Measurements from ENCODE around the gene RBMS2. TPM values are rescaled to one million over a fixed set of nuclear protein-coding genes. Genes with fewer than 3 reads are reported as not detected.

The RBMS2 gene
- total RNA-seq, 2 experiments from 2014 or later = 4.8 to 5.5 TPM

DNA sequence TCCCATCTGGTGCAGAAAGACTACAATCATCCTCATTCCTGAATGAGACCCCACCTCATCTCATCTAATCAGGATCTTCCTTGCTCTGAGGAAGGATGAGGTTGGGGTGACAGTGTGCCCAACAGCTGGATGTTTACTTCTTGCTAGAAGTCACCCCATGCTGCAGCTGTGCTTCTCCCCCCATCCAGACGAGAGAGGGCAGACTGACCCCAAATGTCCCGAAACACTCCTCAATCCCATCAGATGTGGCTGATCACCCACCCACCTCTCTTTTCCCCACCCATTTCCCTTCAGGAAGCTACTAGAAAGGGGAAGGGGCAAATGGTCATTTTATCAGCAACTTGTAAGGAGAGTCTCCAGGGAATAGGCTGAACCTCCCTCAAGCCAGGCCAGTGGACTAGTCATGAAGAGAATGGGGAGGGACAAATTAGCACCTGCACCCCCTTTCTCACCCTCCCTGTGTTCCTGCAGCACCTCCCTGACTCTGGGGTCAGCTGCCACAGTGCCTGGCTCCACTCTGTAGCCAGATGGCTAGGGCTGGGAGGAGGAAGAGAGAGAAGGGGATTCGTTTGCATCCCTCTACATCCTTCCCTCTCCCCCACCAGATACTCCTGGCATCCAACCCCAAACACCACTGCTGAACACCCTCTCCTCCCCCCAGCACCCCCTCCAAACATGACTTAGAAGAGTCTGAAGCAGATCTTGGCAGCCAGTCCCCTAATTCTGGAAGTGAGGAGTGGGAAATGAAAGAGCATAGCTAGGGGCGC lies 111.3 kb downstream of the RBMS2 start:
- no peaks in the 10 kb centered on the region for H3K9me3 Mint-ChIP-seq (ENCODE audit: insufficient read depth)
- peak overlapping the region; percentile 48 for H3K27ac Mint-ChIP-seq
- POLR2A ChIA-PET = interaction anchor here (0.7 to 1.5 kb wide), 2 partner anchors 10 to 112 kb away, joined by 3 to 5 read pairs; partner anchors contain the start of gene RBMS2
- H3K4me1 Mint-ChIP-seq (ENCODE audit: low read depth) = peaks cover 71% of the 10 kb centered on the region
- DNase-seq (no peak), ATAC-seq (no peak)
- H3K4me3 Mint-ChIP-seq = peak overlapping the region; percentile 88
- H3K36me3 Mint-ChIP-seq (ENCODE audit: low read depth) = peaks cover 27% of the 10 kb centered on the region
- H3K27me3 Mint-ChIP-seq (ENCODE audit: low read depth) = no peaks in the 10 kb centered on the region
- CTCF ChIA-PET = interaction anchor here (1.1 to 4.0 kb wide), 5 partner anchors 13 to 610 kb away, joined by 3 to 50 read pairs (median 7); partner anchors contain the start of genes ATP5F1B and SMARCC2

- Mint-ChIP-seq H3K36me3 (ENCODE audit: low read depth) (peaks cover 30% of the 10 kb centered on the region), H3K4me1 (ENCODE audit: low read depth) (peaks cover 69% of the 10 kb centered on the region), H3K27me3 (ENCODE audit: low read depth) (no peaks in the 10 kb centered on the region), H3K4me3 (peak overlapping the region; percentile 88), H3K9me3 (ENCODE audit: insufficient read depth) (no peaks in the 10 kb centered on the region), H3K27ac (peak overlapping the region; percentile 82)
- ATAC-seq = no peak
- no peak for DNase-seq
- ChIA-PET POLR2A (interaction anchor here (0.5 to 3.7 kb wide), 6 partner anchors 10 to 274 kb away, joined by 3 to 49 read pairs (median 4); partner anchors contain the start of genes ATP5F1B, NACA, PTGES3 and STAT2), CTCF (interaction anchor here (1.0 to 4.0 kb wide), 8 partner anchors 9 to 609 kb away, joined by 3 to 50 read pairs (median 5); partner anchors contain the start of genes ATP5F1B and SMARCC2)
These were observed 112.0 kb downstream of the RBMS2 start for GRCh38 chr12:56633468-56634241.

- Mint-ChIP-seq H3K27ac (peak overlapping the region; percentile 82), H3K4me1 (ENCODE audit: low read depth) (peaks cover 72% of the 10 kb centered on the region), H3K36me3 (ENCODE audit: low read depth) (peaks cover 30% of the 10 kb centered on the region), H3K27me3 (ENCODE audit: low read depth) (no peaks in the 10 kb centered on the region), H3K4me3 (peak overlapping the region; percentile 88), H3K9me3 (ENCODE audit: insufficient read depth) (no peaks in the 10 kb centered on the region)
- POLR2A ChIA-PET = interaction anchor here (0.5 to 3.7 kb wide), 7 partner anchors 10 to 274 kb away, joined by 3 to 49 read pairs (median 4); partner anchors contain the start of genes ATP5F1B, NACA, PTGES3 and STAT2
- ATAC-seq (no peak), DNase-seq (peak; percentile 43)
- CTCF ChIA-PET = interaction anchor here (1.0 to 4.0 kb wide), 7 partner anchors 9 to 608 kb away, joined by 3 to 50 read pairs (median 5); partner anchors contain the start of gene ATP5F1B
These were observed 112.7 kb downstream of the RBMS2 start for GRCh38 chr12:56634242-56634836.

DNA sequence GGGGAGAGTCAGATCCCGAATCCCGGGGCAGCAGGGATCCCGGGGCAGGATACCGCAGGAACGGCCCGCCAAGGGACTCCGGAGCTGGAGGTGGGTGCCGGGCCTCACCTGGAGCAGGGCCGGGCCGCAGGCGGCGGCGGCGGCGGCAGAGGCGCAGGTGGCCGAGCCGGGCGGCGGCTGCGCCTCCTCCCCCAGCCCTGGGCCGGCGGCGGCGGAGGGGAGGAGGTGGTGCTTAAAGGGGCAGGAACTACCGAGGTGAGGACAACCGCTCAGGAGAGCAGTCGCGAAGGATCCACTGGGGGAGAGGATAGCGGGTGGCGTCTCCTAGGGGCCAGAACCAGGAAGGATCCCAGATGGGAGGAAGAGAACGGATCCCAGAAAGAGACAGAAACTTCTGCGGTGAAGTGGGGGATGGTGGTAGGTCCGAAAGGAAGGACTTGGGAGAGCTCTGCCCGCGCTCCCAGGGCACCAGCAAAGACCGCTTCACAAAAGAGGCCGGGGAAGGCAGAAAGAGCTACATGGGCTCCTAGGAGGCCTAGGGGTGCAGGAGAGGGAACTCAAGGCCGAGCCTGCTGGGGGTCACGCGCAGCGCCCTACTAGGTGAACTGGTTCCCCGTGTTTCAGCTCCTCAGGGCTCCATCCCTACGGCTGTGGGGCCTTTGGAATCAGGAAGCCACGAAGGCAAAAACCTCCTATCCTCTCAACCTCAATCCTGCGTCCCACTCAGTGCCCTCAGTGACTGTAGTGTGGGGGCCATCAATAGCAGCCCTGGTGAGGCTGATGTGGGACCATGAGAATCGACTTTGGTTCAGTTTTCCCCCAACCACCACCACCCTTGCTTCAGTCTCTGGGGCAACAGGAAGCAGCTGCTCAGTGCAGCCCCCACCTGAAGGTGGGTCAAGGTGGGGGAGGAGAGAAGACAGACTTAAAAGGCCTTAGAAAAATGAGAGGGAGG lies 113.5 kb downstream of the RBMS2 start:
- ChIA-PET POLR2A (interaction anchor here (0.5 to 3.7 kb wide), 13 partner anchors 9 to 444 kb away, joined by 3 to 49 read pairs (median 4); partner anchors contain the start of genes ATP5F1B, NACA, PTGES3 and STAT2), CTCF (interaction anchor here (0.9 to 4.0 kb wide), 22 partner anchors 7 to 608 kb away, joined by 3 to 50 read pairs (median 10); partner anchors contain the start of genes ATP5F1B, ESYT1, PTGES3 and RBMS2)
- DNase-seq (peak; percentile 79), ATAC-seq (peak; percentile 52)
- H3K27ac Mint-ChIP-seq = peak overlapping the region; percentile 93
- peak overlapping the region; percentile 88 for H3K4me3 Mint-ChIP-seq
- peaks cover 77% of the 10 kb centered on the region for H3K4me1 Mint-ChIP-seq (ENCODE audit: low read depth)
- H3K36me3 Mint-ChIP-seq (ENCODE audit: low read depth) = peaks cover 35% of the 10 kb centered on the region
- no peaks in the 10 kb centered on the region for H3K9me3 Mint-ChIP-seq (ENCODE audit: insufficient read depth)
- H3K27me3 Mint-ChIP-seq (ENCODE audit: low read depth) = no peaks in the 10 kb centered on the region

DNA sequence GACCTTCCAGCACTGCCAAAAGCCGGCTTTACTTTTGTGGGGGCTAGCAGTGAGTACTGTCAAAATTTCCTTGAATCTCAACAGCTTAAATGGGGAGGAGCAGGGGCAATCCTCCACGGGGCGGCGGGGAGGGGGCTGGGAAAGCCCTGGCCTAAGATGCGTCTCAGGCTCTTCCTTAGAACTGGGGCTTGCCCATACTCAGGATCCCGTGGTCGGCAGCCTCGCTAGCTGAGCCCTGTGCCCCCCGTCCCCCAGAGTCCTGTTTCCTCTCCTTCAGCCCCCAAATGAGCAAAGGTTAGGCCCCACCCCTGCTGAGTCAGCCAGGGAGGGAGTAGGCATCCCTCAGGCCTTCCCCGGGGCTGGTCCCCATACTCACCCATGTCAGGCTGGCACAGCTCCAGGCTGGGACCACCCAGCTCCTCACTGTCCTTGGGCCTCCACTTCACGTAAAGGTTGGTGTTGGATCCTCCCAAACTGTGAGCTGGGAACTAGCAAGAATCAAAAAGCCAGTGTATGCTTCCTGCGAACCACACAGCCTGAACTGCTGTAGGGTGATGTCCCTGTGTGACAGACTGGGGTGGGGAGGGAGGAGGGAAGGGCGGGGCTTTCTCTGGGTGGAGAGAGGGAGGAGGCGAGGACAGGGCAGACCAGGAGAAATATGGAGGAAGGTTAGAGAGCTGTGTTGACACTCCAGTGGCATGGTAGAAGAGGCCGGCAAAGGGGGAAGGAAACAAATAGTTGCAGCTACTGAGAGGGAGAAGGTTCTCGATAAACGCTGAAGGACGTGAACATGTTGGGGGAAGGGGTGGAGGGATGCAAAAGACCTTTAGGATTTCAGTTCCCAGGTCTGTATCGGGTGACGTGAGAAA lies 114.4 kb downstream of the RBMS2 start:
- ATAC-seq = peak; percentile 76

GRCh38 chr12:56636675-56637540 lies 115.3 kb downstream of the RBMS2 start:
- Mint-ChIP-seq H3K4me3 (peak overlapping the region; percentile 88), H3K27me3 (ENCODE audit: low read depth) (no peaks in the 10 kb centered on the region), H3K9me3 (ENCODE audit: insufficient read depth) (no peaks in the 10 kb centered on the region), H3K4me1 (ENCODE audit: low read depth) (peaks cover 63% of the 10 kb centered on the region), H3K36me3 (ENCODE audit: low read depth) (peaks cover 39% of the 10 kb centered on the region), H3K27ac (peak overlapping the region; percentile 93)
- ChIA-PET POLR2A (interaction anchor here (0.6 to 3.7 kb wide), 15 partner anchors 7 to 590 kb away, joined by 3 to 49 read pairs (median 5); partner anchors contain the start of genes ATP5F1B, BAZ2A, NACA and PTGES3), CTCF (interaction anchor here (0.6 to 4.0 kb wide), 55 partner anchors 9 to 534 kb away, joined by 3 to 50 read pairs (median 5); partner anchors contain the start of genes ATP5F1B, ESYT1, NACA and NEMP1)
- ATAC-seq = peak; percentile 60
- peak; percentile 95 for DNase-seq

More for the DNA sequence above, 114.4 kb downstream of the RBMS2 start:
- Mint-ChIP-seq H3K36me3 (ENCODE audit: low read depth) (peaks cover 34% of the 10 kb centered on the region), H3K9me3 (ENCODE audit: insufficient read depth) (no peaks in the 10 kb centered on the region), H3K4me3 (peak overlapping the region; percentile 88), H3K27ac (peak overlapping the region; percentile 93), H3K27me3 (ENCODE audit: low read depth) (no peaks in the 10 kb centered on the region), H3K4me1 (ENCODE audit: low read depth) (peaks cover 70% of the 10 kb centered on the region)
- ChIA-PET POLR2A (interaction anchor here (0.6 to 3.7 kb wide), 17 partner anchors 8 to 443 kb away, joined by 3 to 49 read pairs (median 4); partner anchors contain the start of genes ATP5F1B, NACA and PTGES3), CTCF (interaction anchor here (0.7 to 4.0 kb wide), 44 partner anchors 8 to 509 kb away, joined by 3 to 50 read pairs (median 6); partner anchors contain the start of genes ATP5F1B, ESYT1, NACA and PTGES3)
- peak; percentile 93 for DNase-seq

DNA sequence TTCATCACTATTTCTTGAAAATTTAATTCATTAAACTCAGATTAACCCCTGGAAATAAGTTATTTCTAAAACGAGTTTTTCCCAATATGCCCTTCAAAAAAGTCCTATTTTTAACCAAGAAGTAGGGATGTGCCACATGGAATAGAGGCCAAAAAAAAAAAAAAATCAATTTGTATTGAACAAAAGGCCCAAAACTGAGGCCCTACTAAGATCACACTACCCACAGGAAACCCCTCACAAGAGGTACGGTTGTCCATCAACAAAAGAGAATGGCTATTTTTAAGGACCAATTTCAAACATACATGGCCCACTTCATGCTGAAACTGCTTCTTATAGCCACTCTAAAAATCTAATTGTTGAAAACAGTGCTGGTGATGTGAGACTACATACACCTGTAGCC lies 116.0 kb downstream of the RBMS2 start:
- H3K27ac Mint-ChIP-seq = peak overlapping the region; percentile 74
- POLR2A ChIA-PET = interaction anchor here (0.6 to 2.0 kb wide), 2 partner anchors 8 to 47 kb away, joined by 3 to 7 read pairs; partner anchors contain the start of gene BAZ2A
- CTCF ChIA-PET = interaction anchor here (1.0 kb wide), 1 partner anchor 21 kb away, joined by 3 read pairs; no protein-coding TSS in a partner anchor

GRCh38 chr12:56641219-56641618 lies 119.6 kb downstream of the RBMS2 start:
- no peaks in the 10 kb centered on the region for H3K9me3 Mint-ChIP-seq (ENCODE audit: insufficient read depth)
- POLR2A ChIA-PET = interaction anchor here (1.1 kb wide), 1 partner anchor 84 kb away, joined by 3 read pairs; no protein-coding TSS in a partner anchor

More for the DNA sequence above, 116.0 kb downstream of the RBMS2 start:
- DNase-seq (no peak), ATAC-seq (no peak)
- no peak overlapping the region for H3K4me3 Mint-ChIP-seq
- H3K27me3 Mint-ChIP-seq (ENCODE audit: low read depth) = no peaks in the 10 kb centered on the region
- no peaks in the 10 kb centered on the region for H3K9me3 Mint-ChIP-seq (ENCODE audit: insufficient read depth)
- H3K36me3 Mint-ChIP-seq (ENCODE audit: low read depth) = peaks cover 46% of the 10 kb centered on the region
- H3K4me1 Mint-ChIP-seq (ENCODE audit: low read depth) = peaks cover 63% of the 10 kb centered on the region

More at GRCh38 chr12:56641219-56641618, 119.6 kb downstream of the RBMS2 start:
- Mint-ChIP-seq H3K4me3 (no peak overlapping the region), H3K4me1 (ENCODE audit: low read depth) (peaks cover 62% of the 10 kb centered on the region), H3K27ac (no peak overlapping the region), H3K36me3 (ENCODE audit: low read depth) (peaks cover 78% of the 10 kb centered on the region), H3K27me3 (ENCODE audit: low read depth) (no peaks in the 10 kb centered on the region)
- no peak for DNase-seq
- CTCF ChIA-PET = no interaction called here
- ATAC-seq = no peak

Measured in activated CD8-positive, alpha-beta T cell treated with anti-CD3 and anti-CD28 coated beads, Interleukin-2, amount 10 ng/mL, durations not matched to agents 7 days and 5 days (primary cell).